Lower lobe of right lung (tissue), 2 donors: Measurements from ENCODE around the gene CEP70. TPM values are rescaled to one million over a fixed set of nuclear protein-coding genes. Genes with fewer than 3 reads are reported as not detected.
"Not testable (repeated sequence)": the region's sequence is repeated elsewhere in the genome, so short reads cannot be mapped to it uniquely, and the experiment has no call there.

Experiments
- ATAC-seq, 2 donors: fragments of 200-7000 bp; cut with Tn5 transposase; one replicate each; pipeline ENCODE4 v1.9.1; 2020 to 2022; ENCODE audit warnings: mild to moderate bottlenecking in 2 of 2, moderate library complexity in 2 of 2
- DNase-seq: peaks from one replicate; pipeline ENCODE4 v3.0.0-alpha.2; 2020
- H3K27ac ChIP-seq: fragments of 200-600 bp; one replicate; pipeline ENCODE4 v1.8.0; 2022
- H3K27me3 ChIP-seq: fragments of 200-600 bp; one replicate; pipeline ENCODE4 v1.8.0; 2022; ENCODE audit warnings: low read depth
- H3K36me3 ChIP-seq: fragments of 200-600 bp; one replicate; pipeline ENCODE4 v1.8.0; 2022; ENCODE audit warnings: mild to moderate bottlenecking
- H3K4me1 ChIP-seq: fragments of 200-600 bp; one replicate; pipeline ENCODE4 v1.8.0; 2022
- H3K4me3 ChIP-seq: fragments of 200-600 bp; one replicate; pipeline ENCODE4 v1.8.0; 2022; ENCODE audit warnings: mild to moderate bottlenecking
- H3K9me3 ChIP-seq: fragments of 200-600 bp; one replicate; pipeline ENCODE4 v1.8.0; 2022
- intact Hi-C: fragments of 100-400 bp; cut with DNase I; formaldehyde crosslinking; loops from one replicate; pipeline ENCODE4 v1.11.0; 2022
- total RNA-seq: library from RNA; stranded (reverse); fragmentation: NEBNext Ultra II Directional; extraction: Animal tissue kit (Norgen Biotek cat#: 25700); gene quantifications from one replicate; pipeline ENCODE4 v1.2.1, GENCODE V29; 2021
- TF ChIP-seq, protein P1 (sequence below): fragments of 200-600 bp; IDR thresholded peaks from one replicate; pipeline ENCODE4 v1.8.0; 2022; ENCODE audit warnings: antibody characterized with exemption, mild to moderate bottlenecking
- donor health status: DM: no; HTN: yes; CAD: no; lungs with severe emphysema.

The CEP70 gene
- total RNA-seq, 1 donor from 2014 or later = 45.2 TPM

DNA sequence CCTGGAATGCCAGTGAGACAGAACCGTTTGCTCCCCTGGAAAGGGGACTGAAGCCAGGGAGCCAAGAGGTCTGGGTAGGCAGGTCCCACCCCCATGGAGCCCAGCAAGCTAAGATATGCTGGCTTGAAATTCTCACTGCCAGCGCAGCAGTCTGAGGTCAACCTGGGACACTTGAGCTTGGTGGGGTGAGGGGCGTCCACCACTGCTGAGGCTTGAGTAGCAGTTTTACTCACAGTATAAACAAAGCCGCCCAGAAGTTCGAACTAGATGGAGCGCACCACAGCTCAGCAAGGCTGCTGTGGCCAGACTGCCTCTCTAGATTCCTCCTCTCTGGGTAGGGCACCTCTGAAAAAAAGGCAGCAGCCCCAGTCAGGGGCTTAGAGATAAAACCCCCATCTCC is 33.6 kb downstream of the CEP70 start:
- Histone ChIP-seq H3K27ac (no peak overlapping the region), H3K27me3 (no peaks in the 10 kb centered on the region), H3K9me3 (peaks cover 7% of the 10 kb centered on the region), H3K4me1 (peaks cover 5% of the 10 kb centered on the region), H3K36me3 (no peaks in the 10 kb centered on the region), H3K4me3 (no peak overlapping the region)
- DNase-seq (no peak), ATAC-seq (peak; percentile 51 to 64)
- intact Hi-C loops = no loop called here
- TF ChIP-seq, protein P1, sequence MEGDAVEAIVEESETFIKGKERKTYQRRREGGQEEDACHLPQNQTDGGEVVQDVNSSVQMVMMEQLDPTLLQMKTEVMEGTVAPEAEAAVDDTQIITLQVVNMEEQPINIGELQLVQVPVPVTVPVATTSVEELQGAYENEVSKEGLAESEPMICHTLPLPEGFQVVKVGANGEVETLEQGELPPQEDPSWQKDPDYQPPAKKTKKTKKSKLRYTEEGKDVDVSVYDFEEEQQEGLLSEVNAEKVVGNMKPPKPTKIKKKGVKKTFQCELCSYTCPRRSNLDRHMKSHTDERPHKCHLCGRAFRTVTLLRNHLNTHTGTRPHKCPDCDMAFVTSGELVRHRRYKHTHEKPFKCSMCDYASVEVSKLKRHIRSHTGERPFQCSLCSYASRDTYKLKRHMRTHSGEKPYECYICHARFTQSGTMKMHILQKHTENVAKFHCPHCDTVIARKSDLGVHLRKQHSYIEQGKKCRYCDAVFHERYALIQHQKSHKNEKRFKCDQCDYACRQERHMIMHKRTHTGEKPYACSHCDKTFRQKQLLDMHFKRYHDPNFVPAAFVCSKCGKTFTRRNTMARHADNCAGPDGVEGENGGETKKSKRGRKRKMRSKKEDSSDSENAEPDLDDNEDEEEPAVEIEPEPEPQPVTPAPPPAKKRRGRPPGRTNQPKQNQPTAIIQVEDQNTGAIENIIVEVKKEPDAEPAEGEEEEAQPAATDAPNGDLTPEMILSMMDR = no peak

DNA sequence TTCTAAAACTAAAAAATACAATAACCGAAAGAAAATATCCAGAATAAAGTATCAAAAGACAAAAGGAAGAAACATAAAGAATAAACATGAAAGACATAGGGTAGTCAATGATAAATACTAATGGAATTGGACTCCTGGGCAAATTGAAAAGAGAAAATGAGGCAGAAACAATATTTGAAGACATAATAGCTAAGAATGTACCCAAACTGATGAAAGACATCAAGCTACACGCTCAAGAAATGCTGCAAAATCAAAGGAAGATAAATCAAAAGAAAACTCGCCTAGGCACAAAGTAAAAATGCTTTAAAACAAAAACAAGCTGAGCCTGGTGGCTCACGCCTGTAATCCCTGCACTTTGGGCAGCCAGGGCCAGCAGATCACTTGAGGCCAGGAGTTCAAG is 34.9 kb downstream of the CEP70 start:
- Histone ChIP-seq H3K27me3 (no peaks in the 10 kb centered on the region), H3K4me3 (no peak overlapping the region), H3K27ac (no peak overlapping the region), H3K9me3 (peaks cover 7% of the 10 kb centered on the region), H3K4me1 (peaks cover 5% of the 10 kb centered on the region), H3K36me3 (no peaks in the 10 kb centered on the region)
- no peak for ATAC-seq
- DNase-seq = no peak
- intact Hi-C loops = no loop called here
- TF ChIP-seq, protein P1 = no peak

DNA sequence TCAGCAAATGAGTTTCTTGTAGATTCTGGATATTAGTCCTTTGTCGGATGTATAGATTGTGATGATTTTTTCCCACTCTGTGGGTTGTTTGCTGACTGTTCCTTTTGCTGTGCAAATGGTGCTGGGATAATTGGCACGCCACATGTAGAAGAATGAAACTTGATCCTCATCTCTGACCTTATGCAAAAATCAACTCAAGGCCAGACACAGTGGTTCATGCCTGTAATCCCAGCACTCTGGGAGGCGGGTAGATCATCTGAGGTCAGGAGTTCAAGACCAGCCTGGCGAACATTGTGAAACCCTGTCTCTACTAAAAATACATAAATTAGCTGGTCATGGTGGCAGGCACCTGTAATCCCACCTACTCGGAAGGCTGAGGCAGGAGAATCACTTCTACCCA is 39.3 kb downstream of the CEP70 start:
- ATAC-seq = not testable (repeated sequence)

DNA sequence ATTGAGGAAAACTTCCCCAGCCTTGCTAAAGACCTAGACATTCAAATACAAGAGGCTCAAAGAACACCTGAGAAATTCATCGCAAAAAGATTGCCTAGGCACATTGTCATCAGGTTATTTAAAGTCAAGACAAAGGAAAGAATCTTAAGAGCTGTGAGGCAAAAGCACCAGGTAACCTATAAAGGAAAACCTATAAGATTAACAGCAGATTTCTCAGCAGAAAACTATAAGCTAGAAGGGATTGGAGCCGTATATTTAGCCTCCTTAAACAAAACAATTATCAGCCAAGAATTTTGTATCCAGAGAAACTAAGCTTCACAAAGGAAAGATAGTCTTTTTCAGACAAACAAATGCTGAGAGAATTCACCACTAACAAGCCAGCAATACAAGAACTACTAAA is 43.1 kb downstream of the CEP70 start:
- ATAC-seq, H3K4me3 ChIP-seq, intact Hi-C loops, H3K27me3 ChIP-seq, H3K4me1 ChIP-seq, DNase-seq, H3K27ac ChIP-seq: not testable (repeated sequence)
- H3K36me3 ChIP-seq = peaks cover 15% of the 10 kb centered on the region
- H3K9me3 ChIP-seq = peaks cover 26% of the 10 kb centered on the region

More for the DNA sequence above, 39.3 kb downstream of the CEP70 start:
- DNase-seq, H3K27me3 ChIP-seq, H3K4me1 ChIP-seq, H3K4me3 ChIP-seq, H3K36me3 ChIP-seq, H3K27ac ChIP-seq, intact Hi-C loops: not testable (repeated sequence)
- H3K9me3 ChIP-seq = peaks cover 11% of the 10 kb centered on the region

DNA sequence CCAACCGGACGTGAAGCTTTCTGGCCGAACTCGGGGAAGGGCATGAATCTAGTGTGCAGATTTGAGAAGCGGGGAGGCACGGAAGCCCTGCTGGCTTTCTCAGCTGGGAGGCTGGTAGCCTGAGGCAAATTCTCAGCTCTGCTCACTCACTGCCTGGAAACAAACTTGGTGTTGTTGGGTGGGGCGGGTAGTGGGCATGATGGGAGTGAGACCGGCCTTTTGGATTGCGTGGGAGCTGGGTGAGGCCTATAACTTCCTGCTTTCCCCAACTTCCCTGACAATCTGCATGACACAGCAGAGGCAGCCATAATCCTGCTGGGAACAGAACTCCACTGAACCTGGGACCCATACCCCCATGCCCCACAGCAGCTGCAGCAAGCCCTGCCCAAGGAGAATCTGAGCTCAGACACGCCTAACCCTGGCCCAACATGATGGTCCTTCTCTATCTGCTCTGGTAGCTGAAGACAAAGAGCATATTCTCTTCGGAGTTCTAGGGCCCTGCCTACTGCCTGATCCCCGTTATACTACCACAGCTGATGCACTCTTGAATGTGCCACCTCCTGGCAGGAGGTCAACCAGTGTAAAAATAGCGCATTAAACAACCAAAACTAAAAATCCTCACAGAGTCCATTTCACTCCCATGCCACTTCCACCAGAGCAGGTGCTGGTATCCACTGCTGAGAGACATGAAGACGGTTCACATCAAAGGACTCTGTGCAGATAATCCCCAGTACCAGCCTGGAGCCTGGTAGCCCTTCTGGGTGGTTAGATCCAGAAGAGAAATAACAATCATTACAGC is 44.7 kb downstream of the CEP70 start:
- Histone ChIP-seq H3K9me3 (peaks cover 38% of the 10 kb centered on the region), H3K4me3 (no peak overlapping the region), H3K27ac (no peak overlapping the region), H3K4me1 (no peaks in the 10 kb centered on the region), H3K27me3 (no peaks in the 10 kb centered on the region), H3K36me3 (peaks cover 15% of the 10 kb centered on the region)
- DNase-seq (no peak), ATAC-seq (no peak)
- intact Hi-C loops = no loop called here
- TF ChIP-seq, protein P1 = no peak

DNA sequence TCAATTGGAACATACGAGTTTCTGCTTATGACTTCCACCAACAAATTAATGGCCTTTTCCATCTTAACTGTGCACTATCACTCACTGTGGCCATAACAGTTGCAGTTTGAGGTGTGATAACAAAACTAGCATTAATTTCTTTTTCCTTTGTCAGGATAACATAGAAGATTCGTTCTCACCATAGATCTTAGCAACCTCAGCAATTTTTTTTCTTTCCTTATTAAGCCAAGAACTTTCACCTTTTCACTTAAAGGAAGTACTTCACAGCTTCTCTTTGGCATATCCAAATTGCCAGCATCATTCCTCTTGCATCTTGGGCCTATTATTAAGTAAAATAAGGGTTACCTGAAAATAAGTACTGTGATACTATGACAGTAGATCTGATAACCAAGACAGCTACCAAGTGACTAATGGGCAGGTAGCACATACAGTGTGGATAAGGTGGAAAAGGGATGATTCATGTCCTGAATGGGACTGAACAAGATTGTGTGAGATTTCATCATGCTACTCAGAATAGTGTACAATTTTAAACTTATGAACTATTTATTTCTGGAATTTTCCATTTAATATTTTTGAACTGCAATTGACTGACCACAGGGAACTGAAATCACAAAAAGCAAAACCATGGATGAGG is 46.6 kb downstream of the CEP70 start:
- Histone ChIP-seq H3K9me3 (peaks cover 38% of the 10 kb centered on the region), H3K27me3 (no peaks in the 10 kb centered on the region), H3K4me1 (no peaks in the 10 kb centered on the region), H3K36me3 (peaks cover 25% of the 10 kb centered on the region), H3K4me3 (no peak overlapping the region), H3K27ac (no peak overlapping the region)
- intact Hi-C loops = no loop called here
- peak in 1 of 2 donors; percentile 31 for ATAC-seq
- TF ChIP-seq, protein P1 = no peak
- no peak for DNase-seq
